Measurements from ENCODE around the gene UTP20. TPM values are rescaled to one million over a fixed set of nuclear protein-coding genes. Genes with fewer than 3 reads are reported as not detected.

Gene UTP20
- polyA plus RNA-seq (ENCODE audit: insufficient read length in 4 of 4) = 10 to 100 TPM; 16.0 to 18.9 (median 18.2) TPM

DNA sequence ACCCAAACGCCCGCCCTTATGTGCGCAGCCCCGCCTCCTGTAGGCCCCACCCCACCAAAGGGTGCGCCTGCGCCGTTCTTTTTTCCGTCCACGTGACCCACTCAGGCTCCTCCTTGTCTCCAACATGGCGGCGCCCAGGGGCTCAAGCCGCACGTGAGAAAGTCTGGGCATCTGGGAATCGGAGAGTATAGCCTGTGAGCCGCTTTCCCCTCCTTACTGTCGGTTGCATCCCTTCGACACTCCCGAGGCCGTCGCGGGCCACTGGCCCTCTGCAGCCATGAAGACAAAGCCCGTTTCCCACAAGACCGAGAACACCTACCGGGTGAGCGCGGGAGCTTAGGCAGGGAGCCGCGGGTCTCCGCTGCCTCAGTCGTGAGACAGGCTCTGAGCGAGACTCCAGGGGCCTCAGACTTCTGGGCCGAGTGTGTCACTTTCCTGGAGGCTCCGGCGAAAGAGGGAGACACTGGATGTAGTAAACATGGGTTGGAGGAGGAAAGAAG, at the start of gene UTP20:
Gene UTP20 (plus strand): TSS at position 100 of the 500 bp plus-strand sequence. CDS start 178 bp downstream, at position 278.
- peak; percentile 81 to 84 (median 83) for DNase-seq (ENCODE audit: low read depth in 4 of 4, low spot score in 3 of 4)

GRCh38 chr12:101230547-101230946, 49.4 kb upstream of the UTP20 start:
- DNase-seq (ENCODE audit: low read depth in 4 of 4, low spot score in 3 of 4) = no peak

DNA sequence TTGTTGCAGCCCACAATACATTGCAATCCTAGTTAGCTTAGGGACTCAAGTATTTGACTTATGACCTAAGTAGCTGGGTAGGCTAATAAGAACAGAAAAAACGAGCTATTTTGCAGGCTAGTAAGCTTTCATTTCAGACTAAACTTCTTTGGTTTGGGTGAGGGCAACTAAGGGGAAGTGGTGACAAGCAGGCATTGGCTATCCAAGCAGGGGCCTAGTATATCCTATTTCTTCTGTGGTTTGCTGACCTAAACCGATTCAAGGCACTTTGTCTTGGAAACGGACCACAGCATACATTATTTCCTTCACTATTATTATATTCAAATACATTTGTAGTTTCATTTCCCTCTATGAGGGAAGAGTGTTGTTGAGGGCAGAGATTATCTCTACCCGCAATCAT, 48.3 kb upstream of the UTP20 start:
- no peak for DNase-seq (ENCODE audit: low read depth in 4 of 4, low spot score in 3 of 4)

GRCh38 chr12:101235686-101236085, 44.2 kb upstream of the UTP20 start:
- no peak for DNase-seq (ENCODE audit: low read depth in 4 of 4, low spot score in 3 of 4)

GRCh38 chr12:101238306-101238705, 41.6 kb upstream of the UTP20 start:
- DNase-seq (ENCODE audit: low read depth in 4 of 4, low spot score in 3 of 4) = no peak

DNA sequence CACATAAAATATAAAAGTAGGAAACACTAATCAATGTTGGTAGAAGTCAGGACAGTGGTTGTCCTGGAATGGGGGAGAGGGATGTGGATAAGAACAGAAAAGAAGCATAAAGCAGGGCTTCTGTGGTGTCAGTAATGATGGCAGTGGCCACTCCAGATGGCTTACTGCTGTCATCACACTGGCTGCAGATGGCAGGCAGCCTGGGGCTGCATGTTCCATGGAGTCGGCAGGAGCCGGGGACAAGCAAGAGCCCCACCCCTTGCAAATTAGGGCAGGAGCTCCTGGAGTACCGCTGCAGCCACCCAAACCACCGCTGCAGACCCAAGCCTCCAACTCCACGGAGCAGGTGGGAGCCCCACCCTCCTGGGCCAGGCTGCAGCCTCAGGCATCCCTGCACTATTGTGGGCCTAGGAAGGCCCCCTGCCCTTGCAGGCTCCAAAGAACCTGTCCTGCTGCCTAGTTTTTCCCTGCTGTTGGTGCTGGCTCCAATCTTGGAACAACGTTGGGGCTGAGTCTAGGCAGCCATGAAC, 41.0 kb upstream of the UTP20 start:
- no peak for DNase-seq (ENCODE audit: low read depth in 4 of 4, low spot score in 3 of 4)

- DNase-seq (ENCODE audit: low read depth in 4 of 4, low spot score in 3 of 4) = no peak
These were observed 36.8 kb upstream of the UTP20 start for GRCh38 chr12:101243074-101243473.

GRCh38 chr12:101243616-101244015, 36.3 kb upstream of the UTP20 start:
- DNase-seq (ENCODE audit: low read depth in 4 of 4, low spot score in 3 of 4) = no peak

- no peak for DNase-seq (ENCODE audit: low read depth in 4 of 4, low spot score in 3 of 4)
These were observed 23.6 kb upstream of the UTP20 start for GRCh38 chr12:101256266-101256665.

GRCh38 chr12:101257357-101257756, 22.5 kb upstream of the UTP20 start:
- DNase-seq (ENCODE audit: low read depth in 4 of 4, low spot score in 3 of 4) = no peak

- no peak for DNase-seq (ENCODE audit: low read depth in 4 of 4, low spot score in 3 of 4)
These were observed 12.8 kb upstream of the UTP20 start for GRCh38 chr12:101267111-101267510.

- DNase-seq (ENCODE audit: low read depth in 4 of 4, low spot score in 3 of 4) = no peak
These were observed 3.5 kb upstream of the UTP20 start for GRCh38 chr12:101276433-101276832.

- DNase-seq (ENCODE audit: low read depth in 4 of 4, low spot score in 3 of 4) = no peak
These were observed 2.5 kb upstream of the UTP20 start for GRCh38 chr12:101277443-101277842.

DNA sequence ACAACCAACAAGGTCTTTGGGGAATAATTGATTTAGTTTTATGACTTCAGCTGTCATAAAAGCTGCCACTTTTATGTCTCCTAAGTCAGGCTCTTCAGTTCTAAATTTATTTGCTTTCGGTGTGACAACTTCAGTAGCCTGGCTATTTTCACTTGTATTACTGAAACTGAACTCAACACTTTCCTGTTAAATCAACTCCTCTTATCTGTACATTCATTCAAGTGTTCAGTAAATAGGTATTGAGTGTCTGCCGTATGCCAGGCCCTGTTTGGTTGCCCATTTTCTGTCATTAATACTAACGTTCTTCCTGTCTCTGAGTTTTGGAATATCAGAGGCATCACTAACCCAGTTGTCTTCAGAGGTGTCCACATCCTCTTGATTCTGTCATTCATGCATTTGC, 7.5 kb downstream of the UTP20 start:
- no peak for DNase-seq (ENCODE audit: low read depth in 4 of 4, low spot score in 3 of 4)

DNA sequence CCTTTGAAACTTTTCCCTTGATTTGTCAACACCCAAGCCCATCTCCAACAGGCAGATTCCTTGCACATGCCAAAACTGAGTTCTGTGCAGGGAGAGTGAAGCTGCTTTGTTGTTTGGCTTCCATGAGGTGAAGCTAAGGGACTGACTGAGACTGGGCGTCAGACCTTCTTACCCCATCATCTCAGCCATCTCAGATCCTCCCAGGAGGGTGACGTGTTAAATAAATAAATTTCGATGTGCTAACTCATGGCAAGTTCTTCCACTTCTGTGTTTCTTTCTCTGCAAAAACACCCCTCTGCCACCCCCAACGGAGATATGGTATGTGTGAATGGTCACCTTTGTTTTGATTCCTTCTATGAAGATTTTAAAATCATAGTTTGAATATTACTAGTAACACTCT, 17.8 kb downstream of the UTP20 start:
- no peak for DNase-seq (ENCODE audit: low read depth in 4 of 4, low spot score in 3 of 4)

GRCh38 chr12:101298426-101298825, 18.5 kb downstream of the UTP20 start:
- no peak for DNase-seq (ENCODE audit: low read depth in 4 of 4, low spot score in 3 of 4)

DNA sequence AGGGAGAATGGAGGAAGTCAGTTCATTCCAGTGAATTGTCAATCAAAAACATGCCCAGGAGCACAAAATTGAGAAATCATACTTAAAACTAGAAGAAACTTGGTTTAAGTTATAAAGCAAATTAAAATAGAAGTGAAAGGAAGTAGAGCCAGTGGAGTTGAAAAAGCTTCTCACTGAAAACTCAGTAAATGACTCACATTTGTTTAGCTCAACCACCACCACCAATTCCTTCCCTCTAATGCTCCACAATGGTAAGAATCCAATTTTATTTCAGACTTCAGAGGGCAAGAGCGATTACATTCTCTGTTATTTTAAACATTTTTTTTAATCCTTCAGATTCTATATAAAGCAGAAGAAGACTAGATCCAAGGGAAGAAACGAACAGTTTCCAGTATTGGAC, 19.4 kb downstream of the UTP20 start:
- DNase-seq (ENCODE audit: low read depth in 4 of 4, low spot score in 3 of 4) = no peak

- no peak for DNase-seq (ENCODE audit: low read depth in 4 of 4, low spot score in 3 of 4)
These were observed 20.0 kb downstream of the UTP20 start for GRCh38 chr12:101299931-101300330.

GRCh38 chr12:101302741-101303140, 22.8 kb downstream of the UTP20 start:
- DNase-seq (ENCODE audit: low read depth in 4 of 4, low spot score in 3 of 4) = peak in 2 of 4 donors; percentile 14 to 22

DNA sequence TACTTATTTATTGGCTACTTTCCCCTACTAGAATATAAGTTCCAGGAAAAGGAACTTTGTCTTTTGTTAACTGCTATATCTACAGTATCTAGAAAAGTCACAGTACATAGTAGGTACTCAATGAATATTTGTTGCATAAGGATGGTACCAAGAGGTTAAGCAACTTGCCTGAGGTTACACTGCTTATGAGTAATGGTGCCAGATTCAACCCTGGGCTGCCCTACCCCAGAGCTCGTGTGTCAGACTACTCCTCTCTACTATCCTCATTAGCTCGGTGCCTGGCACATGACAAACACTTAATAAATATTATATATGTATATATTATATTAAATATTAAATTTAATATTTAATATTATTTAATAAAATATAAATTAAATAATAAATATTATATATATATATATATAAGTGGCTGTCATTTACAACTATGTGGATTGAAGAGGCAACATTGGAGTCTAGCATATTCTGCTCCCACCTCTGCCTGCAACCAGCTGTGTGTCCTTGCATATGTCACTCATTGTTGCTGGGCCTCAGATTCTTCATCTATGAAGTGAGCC, 25.4 kb downstream of the UTP20 start:
- DNase-seq (ENCODE audit: low read depth in 4 of 4, low spot score in 3 of 4) = no peak

- DNase-seq (ENCODE audit: low read depth in 4 of 4, low spot score in 3 of 4) = no peak
These were observed 25.9 kb downstream of the UTP20 start for GRCh38 chr12:101305794-101306193.

DNA sequence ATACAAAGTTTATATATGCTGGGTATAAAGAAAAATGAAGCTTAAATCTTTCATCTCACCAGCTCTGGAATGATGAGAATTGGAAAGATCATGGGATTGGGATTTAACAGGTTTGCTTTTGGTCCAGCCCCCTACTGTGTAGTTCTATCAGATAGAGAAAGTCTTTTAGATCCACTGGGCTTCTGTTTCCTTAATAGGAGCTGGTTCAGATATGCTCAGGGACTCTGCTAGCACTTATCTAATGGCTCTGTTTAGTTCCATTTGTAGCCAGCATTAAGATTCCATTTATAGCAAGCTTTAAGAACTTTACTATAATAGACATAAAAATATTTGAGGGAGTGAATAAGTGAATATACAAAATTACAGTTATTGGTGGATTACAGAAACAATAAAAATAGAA, 42.6 kb downstream of the UTP20 start:
- no peak for DNase-seq (ENCODE audit: low read depth in 4 of 4, low spot score in 3 of 4)

- DNase-seq (ENCODE audit: low read depth in 4 of 4, low spot score in 3 of 4) = no peak
These were observed 43.4 kb downstream of the UTP20 start for GRCh38 chr12:101323255-101323654.

Measured in right renal pelvis (tissue), 4 donors.